ENCODE data around the gene TFR2.
A peak's percentile ranks its signal among the peaks of the same experiment; 100 is the strongest.

TFR2 gene

GRCh38 chr7:100586266-100587025 lies 54.9 kb downstream of the TFR2 start, which contains the start of gene FBXO24:
TSS of gene FBXO24 (plus strand) at chr7:100586328. CDS start at chr7:100586626, 298 bp downstream.
- DNase-seq (ENCODE audit: low read depth) = peak; percentile 98

DNA sequence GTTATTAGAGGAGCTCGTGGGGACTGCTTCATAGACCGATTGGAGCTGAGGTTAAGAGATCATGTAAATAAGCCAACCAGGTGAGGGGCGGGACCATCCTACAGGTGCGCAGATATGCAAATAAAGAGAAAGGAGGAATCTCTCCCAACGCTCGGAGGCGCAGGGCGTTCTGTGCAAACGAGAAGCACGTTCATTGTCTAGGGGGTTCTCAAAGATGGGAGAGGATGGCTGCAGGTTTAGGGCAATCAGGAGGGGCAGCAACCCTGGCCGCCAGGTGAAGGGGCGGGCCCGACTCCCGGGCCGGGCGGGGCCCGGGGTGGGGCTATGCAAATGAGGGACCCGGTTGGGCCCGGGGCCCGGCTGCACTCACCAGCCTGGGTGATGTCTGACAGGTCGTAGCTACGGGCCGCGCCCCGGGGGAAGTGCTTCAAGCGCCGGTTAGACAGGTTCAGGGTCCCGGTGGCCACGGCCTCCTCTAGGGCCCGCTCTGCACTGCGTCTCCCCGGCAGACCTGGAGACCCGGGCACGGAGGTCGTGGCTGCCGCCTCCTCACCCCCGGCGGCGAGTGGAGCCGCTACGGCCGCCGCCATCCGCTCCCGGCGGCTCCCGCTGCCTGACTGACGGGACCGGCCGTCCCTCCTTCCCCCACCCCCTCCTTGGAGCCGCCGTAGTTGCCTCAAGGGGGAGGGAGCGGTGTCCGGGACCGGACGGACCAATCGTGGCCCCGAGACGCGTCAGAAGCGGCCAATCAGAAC lies 55.7 kb downstream of the TFR2 start, which contains the start of gene LRCH4:
TSS of gene LRCH4 (minus strand) at position 619 of the 755 bp plus-strand sequence. CDS start at position 590, 29 bp downstream.
- DNase-seq (ENCODE audit: low read depth) = no peak

DNA sequence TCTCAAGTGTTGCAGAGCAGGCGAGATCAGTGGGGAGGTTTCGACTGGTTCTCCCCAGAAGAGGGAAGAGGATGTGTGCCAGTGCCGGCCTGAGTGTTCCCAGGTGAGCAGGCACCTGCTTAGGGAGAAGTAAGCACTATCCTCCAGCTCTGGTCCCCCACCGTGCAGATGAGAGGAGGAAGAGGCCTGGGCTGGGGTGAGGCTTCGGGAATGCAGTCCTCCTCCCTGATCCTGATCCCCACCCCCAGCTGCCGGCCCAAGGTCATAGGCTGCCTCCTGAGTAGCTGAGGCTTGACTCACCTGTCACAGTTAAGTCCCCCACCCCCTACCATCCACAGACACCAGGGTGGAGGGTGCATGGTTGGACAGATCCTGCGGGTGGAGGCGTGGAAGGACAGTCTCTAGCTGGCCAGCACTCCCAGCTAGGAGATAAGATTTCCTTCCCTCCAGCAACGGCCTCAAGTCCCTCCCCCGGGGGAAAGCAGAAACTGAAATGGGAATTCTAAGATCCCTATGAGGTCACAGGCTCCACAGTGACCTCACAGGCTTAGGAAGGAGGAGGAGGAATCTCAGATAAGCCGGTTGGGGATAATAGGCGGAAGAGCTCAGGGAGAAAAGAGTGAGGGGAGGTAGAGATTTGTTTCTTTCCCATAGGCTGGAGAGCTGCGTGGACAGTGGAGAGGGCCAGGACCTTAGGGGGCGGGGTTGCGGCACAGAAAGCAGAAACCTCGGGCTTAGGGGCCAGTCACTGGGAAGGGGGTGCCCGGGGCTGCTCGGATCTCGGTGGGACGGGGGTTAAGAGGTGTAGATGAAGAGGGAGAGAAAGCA lies 56.5 kb downstream of the TFR2 start:
- no peak for DNase-seq (ENCODE audit: low read depth)

GRCh38 chr7:100584054-100584682 lies 57.2 kb downstream of the TFR2 start:
- DNase-seq (ENCODE audit: low read depth) = no peak

GRCh38 chr7:100583132-100584053 lies 58.0 kb downstream of the TFR2 start:
- no peak for DNase-seq (ENCODE audit: low read depth)

GRCh38 chr7:100582650-100583049 lies 58.7 kb downstream of the TFR2 start:
- DNase-seq (ENCODE audit: low read depth) = no peak

GRCh38 chr7:100582041-100582579 lies 59.2 kb downstream of the TFR2 start:
- no peak for DNase-seq (ENCODE audit: low read depth)

DNA sequence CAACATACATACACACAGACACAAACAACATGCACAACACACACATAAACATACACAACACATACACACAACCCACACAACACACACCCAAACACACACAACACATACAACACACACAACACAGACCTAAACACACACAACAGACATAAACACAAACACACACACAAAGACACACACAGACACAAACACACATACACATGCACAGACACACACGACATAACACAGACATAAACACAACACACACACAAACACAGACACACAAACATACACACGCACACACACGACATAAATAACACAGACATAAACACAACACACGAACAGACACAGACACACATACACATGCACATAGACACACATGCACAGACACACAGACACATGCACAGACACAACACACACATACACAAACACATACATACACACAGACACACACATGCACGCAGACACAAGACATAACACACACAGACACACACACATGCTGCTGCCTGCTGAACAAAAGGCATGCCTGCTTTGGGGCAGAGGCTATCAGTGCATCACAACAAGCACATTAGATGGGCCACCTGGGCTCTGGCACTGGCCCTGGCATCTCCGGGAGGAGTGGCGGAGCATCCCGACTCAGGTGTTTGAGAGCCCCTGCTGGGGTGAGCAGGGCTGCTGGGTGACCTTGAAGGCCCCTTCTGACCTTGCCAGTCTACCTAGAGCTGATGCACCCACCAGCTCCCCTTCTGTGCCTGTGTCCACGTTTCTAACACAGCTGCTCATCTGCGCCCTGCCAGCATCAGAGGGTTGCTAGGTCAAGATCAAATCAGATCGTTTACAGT lies 60.7 kb downstream of the TFR2 start:
- DNase-seq (ENCODE audit: low read depth) = no peak

GRCh38 chr7:100578246-100579183 lies 62.8 kb downstream of the TFR2 start:
- DNase-seq (ENCODE audit: low read depth) = no peak

GRCh38 chr7:100577507-100577906 lies 63.8 kb downstream of the TFR2 start:
- DNase-seq (ENCODE audit: low read depth) = no peak

- DNase-seq (ENCODE audit: low read depth) = no peak
Observed at GRCh38 chr7:100577103-100577502, 64.2 kb downstream of the TFR2 start.

GRCh38 chr7:100576384-100576993 lies 64.9 kb downstream of the TFR2 start:
- no peak for DNase-seq (ENCODE audit: low read depth)

- DNase-seq (ENCODE audit: low read depth) = no peak
Observed at GRCh38 chr7:100575746-100576383, 65.5 kb downstream of the TFR2 start.

GRCh38 chr7:100575206-100575631 lies 66.1 kb downstream of the TFR2 start:
- no peak for DNase-seq (ENCODE audit: low read depth)

GRCh38 chr7:100574362-100575205 lies 66.8 kb downstream of the TFR2 start:
- no peak for DNase-seq (ENCODE audit: low read depth)

GRCh38 chr7:100573691-100574361 lies 67.5 kb downstream of the TFR2 start, which contains the start of gene SAP25:
TSS of gene SAP25 (minus strand) at chr7:100573900. CDS start at chr7:100573742, 158 bp downstream.
- no peak for DNase-seq (ENCODE audit: low read depth)
